ENCODE data around the gene LRBA. TPM values are rescaled to one million over a fixed set of nuclear protein-coding genes. Genes with fewer than 3 reads are reported as not detected.

LRBA gene
- total RNA-seq, 4 donors from 2014 or later = 28.0 to 51.5 (median 30.9) TPM

GRCh38 chr4:150265806-150266205, 749.3 kb downstream of the LRBA start:
- ATAC-seq (ENCODE audit: low FRiP score) = no peak
- no peak for DNase-seq (ENCODE audit: low spot score)

DNA sequence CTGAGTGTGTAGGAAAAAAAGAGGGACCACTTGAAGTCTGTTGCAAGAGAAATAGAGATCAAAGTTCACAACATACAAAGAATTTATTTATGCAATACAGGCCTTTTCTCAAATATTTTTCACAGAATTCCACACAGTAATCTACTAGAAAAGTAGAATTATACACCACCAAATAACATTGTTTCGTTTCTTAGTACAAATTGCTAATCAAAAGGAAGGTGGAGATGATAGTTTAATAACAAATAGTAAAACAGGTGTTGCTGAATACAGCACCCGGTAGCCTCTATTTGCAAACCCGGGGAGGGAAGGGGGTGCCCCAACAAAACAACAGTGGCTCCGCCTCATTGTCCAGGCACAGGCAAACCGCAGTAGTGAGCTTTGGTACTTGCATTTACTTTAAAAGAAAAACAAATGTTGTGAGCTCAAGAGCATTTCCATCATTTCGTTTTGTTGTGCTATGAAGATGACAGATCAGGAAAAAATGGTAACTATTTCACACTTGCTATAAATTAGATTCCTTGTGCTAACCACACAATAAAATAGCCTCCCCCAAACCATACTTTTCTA, 750.4 kb downstream of the LRBA start:
- ATAC-seq (ENCODE audit: low FRiP score) (no peak), DNase-seq (ENCODE audit: low spot score) (no peak)
- TF ChIP-seq, protein P1, sequence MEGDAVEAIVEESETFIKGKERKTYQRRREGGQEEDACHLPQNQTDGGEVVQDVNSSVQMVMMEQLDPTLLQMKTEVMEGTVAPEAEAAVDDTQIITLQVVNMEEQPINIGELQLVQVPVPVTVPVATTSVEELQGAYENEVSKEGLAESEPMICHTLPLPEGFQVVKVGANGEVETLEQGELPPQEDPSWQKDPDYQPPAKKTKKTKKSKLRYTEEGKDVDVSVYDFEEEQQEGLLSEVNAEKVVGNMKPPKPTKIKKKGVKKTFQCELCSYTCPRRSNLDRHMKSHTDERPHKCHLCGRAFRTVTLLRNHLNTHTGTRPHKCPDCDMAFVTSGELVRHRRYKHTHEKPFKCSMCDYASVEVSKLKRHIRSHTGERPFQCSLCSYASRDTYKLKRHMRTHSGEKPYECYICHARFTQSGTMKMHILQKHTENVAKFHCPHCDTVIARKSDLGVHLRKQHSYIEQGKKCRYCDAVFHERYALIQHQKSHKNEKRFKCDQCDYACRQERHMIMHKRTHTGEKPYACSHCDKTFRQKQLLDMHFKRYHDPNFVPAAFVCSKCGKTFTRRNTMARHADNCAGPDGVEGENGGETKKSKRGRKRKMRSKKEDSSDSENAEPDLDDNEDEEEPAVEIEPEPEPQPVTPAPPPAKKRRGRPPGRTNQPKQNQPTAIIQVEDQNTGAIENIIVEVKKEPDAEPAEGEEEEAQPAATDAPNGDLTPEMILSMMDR (IDR thresholded peaks at IDR 0.05) = no peak

More at GRCh38 chr4:150265806-150266205, 749.3 kb downstream of the LRBA start:
- TF ChIP-seq, protein P1 (IDR thresholded peaks at IDR 0.05) = no peak

DNA sequence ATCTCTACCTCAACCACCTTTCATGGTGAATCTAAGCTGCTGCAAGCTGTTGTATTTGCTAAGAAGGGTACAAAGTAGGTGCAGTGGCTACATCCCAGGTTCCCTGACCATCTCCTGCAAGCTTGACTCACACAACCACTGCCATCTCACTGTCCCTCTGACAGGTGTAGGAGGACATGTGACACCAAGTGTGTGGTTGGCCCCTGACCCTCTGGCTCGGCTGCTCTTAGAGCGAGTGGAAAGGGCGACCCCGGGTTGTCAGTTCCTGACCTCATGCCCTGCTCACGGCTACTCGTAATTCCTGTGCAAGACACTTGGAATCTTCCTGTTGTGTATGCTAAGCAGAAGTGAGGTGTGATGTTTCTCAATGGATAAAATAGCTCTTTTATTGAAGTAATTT, 752.5 kb downstream of the LRBA start:
- ATAC-seq (ENCODE audit: low FRiP score) = no peak
- TF ChIP-seq, protein P1 (IDR thresholded peaks at IDR 0.05) = no peak
- DNase-seq (ENCODE audit: low spot score) = no peak

GRCh38 chr4:150261571-150261970, 753.5 kb downstream of the LRBA start:
- no peak for ATAC-seq (ENCODE audit: low FRiP score)
- no peak for DNase-seq (ENCODE audit: low spot score)
- TF ChIP-seq, protein P1 (IDR thresholded peaks at IDR 0.05) = no peak

DNA sequence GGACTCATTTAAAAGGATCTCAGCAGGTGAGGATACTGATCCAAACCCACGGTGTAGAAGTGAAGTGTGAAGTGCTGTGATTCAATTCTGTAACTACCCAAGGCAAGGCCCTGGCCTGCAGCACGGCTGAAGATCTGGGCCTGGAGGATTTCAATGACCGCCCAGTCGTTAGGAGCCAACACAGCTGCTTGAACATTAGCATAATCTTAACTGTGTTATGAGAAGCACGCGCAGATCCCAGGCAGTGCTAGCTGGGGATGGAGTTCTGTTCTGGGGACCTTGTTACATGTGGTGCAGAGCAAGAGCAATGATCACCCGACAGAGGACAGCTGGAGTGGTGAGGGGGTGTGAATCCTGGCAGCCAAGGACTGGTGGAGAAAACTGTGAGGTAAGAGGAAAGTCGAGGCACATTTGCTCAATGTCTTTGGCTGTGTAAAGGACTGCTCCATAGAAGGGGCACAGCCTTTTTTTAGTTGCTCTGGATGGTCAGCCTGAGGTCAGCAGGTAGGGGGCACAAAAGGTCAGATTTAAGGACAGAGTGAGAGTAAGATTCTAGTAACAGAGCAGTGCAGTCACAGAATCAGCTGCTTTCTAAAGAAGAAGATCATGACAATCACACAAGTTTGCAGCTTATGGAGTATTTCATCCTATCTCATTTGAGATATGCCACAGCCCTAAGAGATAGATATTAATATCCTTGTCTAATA, 755.1 kb downstream of the LRBA start:
- DNase-seq (ENCODE audit: low spot score) = no peak
- TF ChIP-seq, protein P1 (IDR thresholded peaks at IDR 0.05) = no peak
- ATAC-seq (ENCODE audit: low FRiP score) = no peak

- DNase-seq (ENCODE audit: low spot score) (no peak), ATAC-seq (ENCODE audit: low FRiP score) (no peak)
- TF ChIP-seq, protein P1 (IDR thresholded peaks at IDR 0.05) = no peak
These were observed 756.5 kb downstream of the LRBA start for GRCh38 chr4:150258569-150258968.
